ENCODE data around the gene NLRC5. TPM values are rescaled to one million over a fixed set of nuclear protein-coding genes. Genes with fewer than 3 reads are reported as not detected.
A peak's percentile ranks its signal among the peaks of the same experiment; 100 is the strongest.

Gene NLRC5
- total RNA-seq, 2 donors from 2014 or later, result 0.64 to 0.97 TPM

- DNase-seq, result no peak
- Mint-ChIP-seq H3K4me1 (peaks cover 6% of the 10 kb centered on the region), H3K36me3 (ENCODE audit: low read depth) (no peaks in the 10 kb centered on the region), H3K4me3 (no peak overlapping the region), H3K27ac (no peak overlapping the region), H3K27me3 (ENCODE audit: insufficient read depth) (peaks cover 15% of the 10 kb centered on the region), H3K9me3 (no peaks in the 10 kb centered on the region)
- Histone ChIP-seq H3K9ac (ENCODE audit: extremely low read depth, low read length, poor library complexity, severe bottlenecking) (no peak overlapping the region), H3K27me3 (ENCODE audit: control insufficient read depth, insufficient read depth, low read length, poor library complexity, severe bottlenecking) (peaks cover 5% of the 10 kb centered on the region), H3K36me3 (ENCODE audit: control insufficient read depth, insufficient read depth, low read length) (no peaks in the 10 kb centered on the region), H3K4me3 (ENCODE audit: low read length) (no peak overlapping the region), H3K9me3 (ENCODE audit: control insufficient read depth, low read length) (no peaks in the 10 kb centered on the region), H3K4me1 (ENCODE audit: control insufficient read depth, insufficient read depth, low read length) (no peaks in the 10 kb centered on the region), H3K27ac (ENCODE audit: low read depth, low read length) (no peak overlapping the region)
- WGBS, 2 experiments (ENCODE audit: insufficient coverage in 1 of 2, insufficient read length in 1 of 2), result 67 to 81% methylated on average over 1 to 2 of the region's 2 CpGs
- TF ChIP-seq, protein P1, sequence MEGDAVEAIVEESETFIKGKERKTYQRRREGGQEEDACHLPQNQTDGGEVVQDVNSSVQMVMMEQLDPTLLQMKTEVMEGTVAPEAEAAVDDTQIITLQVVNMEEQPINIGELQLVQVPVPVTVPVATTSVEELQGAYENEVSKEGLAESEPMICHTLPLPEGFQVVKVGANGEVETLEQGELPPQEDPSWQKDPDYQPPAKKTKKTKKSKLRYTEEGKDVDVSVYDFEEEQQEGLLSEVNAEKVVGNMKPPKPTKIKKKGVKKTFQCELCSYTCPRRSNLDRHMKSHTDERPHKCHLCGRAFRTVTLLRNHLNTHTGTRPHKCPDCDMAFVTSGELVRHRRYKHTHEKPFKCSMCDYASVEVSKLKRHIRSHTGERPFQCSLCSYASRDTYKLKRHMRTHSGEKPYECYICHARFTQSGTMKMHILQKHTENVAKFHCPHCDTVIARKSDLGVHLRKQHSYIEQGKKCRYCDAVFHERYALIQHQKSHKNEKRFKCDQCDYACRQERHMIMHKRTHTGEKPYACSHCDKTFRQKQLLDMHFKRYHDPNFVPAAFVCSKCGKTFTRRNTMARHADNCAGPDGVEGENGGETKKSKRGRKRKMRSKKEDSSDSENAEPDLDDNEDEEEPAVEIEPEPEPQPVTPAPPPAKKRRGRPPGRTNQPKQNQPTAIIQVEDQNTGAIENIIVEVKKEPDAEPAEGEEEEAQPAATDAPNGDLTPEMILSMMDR (conservative IDR thresholded peaks at IDR 0.05), result no peak
Measured at GRCh38 chr16:56982695-56983094, 6.7 kb upstream of the NLRC5 start.

GRCh38 chr16:56983211-56983751, 6.1 kb upstream of the NLRC5 start:
- peak; percentile 52 for DNase-seq
- H3K4me1 Mint-ChIP-seq, result peaks cover 6% of the 10 kb centered on the region

GRCh38 chr16:56984639-56985038, 4.7 kb upstream of the NLRC5 start:
- 88 to 92% methylated on average over 4 to 6 of the region's 6 CpGs for WGBS, 2 experiments (ENCODE audit: insufficient coverage in 1 of 2, insufficient read length in 1 of 2)
- TF ChIP-seq, protein P1 (conservative IDR thresholded peaks at IDR 0.05), result no peak
- H3K9me3 Mint-ChIP-seq, result no peaks in the 10 kb centered on the region
- H3K9me3 ChIP-seq (ENCODE audit: control insufficient read depth, low read length), result no peaks in the 10 kb centered on the region
- H3K9ac ChIP-seq (ENCODE audit: extremely low read depth, low read length, poor library complexity, severe bottlenecking), result no peak overlapping the region
- H3K36me3 ChIP-seq (ENCODE audit: control insufficient read depth, insufficient read depth, low read length), result no peaks in the 10 kb centered on the region
- no peak overlapping the region for H3K4me3 ChIP-seq (ENCODE audit: low read length)
- peaks cover 24% of the 10 kb centered on the region for H3K27me3 ChIP-seq (ENCODE audit: control insufficient read depth, insufficient read depth, low read length, poor library complexity, severe bottlenecking)
- no peak overlapping the region for H3K27ac ChIP-seq (ENCODE audit: low read depth, low read length)
- no peaks in the 10 kb centered on the region for H3K4me1 ChIP-seq (ENCODE audit: control insufficient read depth, insufficient read depth, low read length)
- H3K27ac Mint-ChIP-seq, result no peak overlapping the region
- H3K4me3 Mint-ChIP-seq, result no peak overlapping the region
- H3K4me1 Mint-ChIP-seq, result peaks cover 6% of the 10 kb centered on the region
- no peak for DNase-seq
- H3K27me3 Mint-ChIP-seq (ENCODE audit: insufficient read depth), result peaks cover 34% of the 10 kb centered on the region
- H3K36me3 Mint-ChIP-seq (ENCODE audit: low read depth), result no peaks in the 10 kb centered on the region

More at GRCh38 chr16:56983211-56983751, 6.1 kb upstream of the NLRC5 start:
- H3K4me3 ChIP-seq (ENCODE audit: low read length), result no peak overlapping the region
- H3K9ac ChIP-seq (ENCODE audit: extremely low read depth, low read length, poor library complexity, severe bottlenecking), result no peak overlapping the region
- TF ChIP-seq, protein P1 (conservative IDR thresholded peaks at IDR 0.05), result no peak
- no peak overlapping the region for H3K27ac Mint-ChIP-seq
- WGBS, 2 experiments (ENCODE audit: insufficient coverage in 1 of 2, insufficient read length in 1 of 2), result 75 to 79% methylated on average over 5 to 9 of the region's 9 CpGs
- no peaks in the 10 kb centered on the region for H3K4me1 ChIP-seq (ENCODE audit: control insufficient read depth, insufficient read depth, low read length)
- no peaks in the 10 kb centered on the region for H3K36me3 ChIP-seq (ENCODE audit: control insufficient read depth, insufficient read depth, low read length)
- H3K36me3 Mint-ChIP-seq (ENCODE audit: low read depth), result no peaks in the 10 kb centered on the region
- no peak overlapping the region for H3K4me3 Mint-ChIP-seq
- H3K27me3 ChIP-seq (ENCODE audit: control insufficient read depth, insufficient read depth, low read length, poor library complexity, severe bottlenecking), result peaks cover 11% of the 10 kb centered on the region
- no peaks in the 10 kb centered on the region for H3K9me3 ChIP-seq (ENCODE audit: control insufficient read depth, low read length)
- H3K27ac ChIP-seq (ENCODE audit: low read depth, low read length), result no peak overlapping the region
- H3K9me3 Mint-ChIP-seq, result no peaks in the 10 kb centered on the region
- peaks cover 21% of the 10 kb centered on the region for H3K27me3 Mint-ChIP-seq (ENCODE audit: insufficient read depth)

All from endodermal cell (in vitro differentiated cells).